ENCODE measurements around the gene GNAZ.

Gene GNAZ

DNA sequence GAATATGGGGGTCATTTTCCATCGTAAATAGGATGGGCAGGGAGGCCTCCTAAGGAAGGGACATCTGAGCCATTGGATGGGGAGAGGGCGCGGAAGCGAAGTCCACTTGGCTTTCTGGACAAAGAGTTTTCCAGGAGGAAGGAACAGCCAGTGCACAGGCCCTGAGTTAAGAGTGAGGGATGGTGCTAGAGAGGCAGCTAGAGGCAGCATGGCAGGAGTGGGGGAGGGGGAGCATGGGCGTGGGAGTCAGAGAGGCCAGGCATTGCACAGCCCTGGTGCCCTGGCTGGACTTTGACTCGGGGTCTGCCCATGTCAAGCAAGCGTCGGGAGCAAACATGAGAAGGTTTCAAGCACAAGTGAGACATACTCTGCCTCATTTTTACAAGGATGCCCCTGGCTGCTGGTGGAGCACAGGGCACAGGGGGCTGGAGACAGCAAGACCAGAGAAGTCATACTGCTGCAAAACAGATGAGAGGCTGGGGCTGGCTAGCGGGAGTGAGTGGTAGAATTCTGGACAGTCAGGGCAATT is 9.0 kb downstream of the GNAZ start:
- no peak for DNase-seq

- DNase-seq = no peak
Measured at GRCh38 chr22:23079814-23080521, 9.6 kb downstream of the GNAZ start.

DNA sequence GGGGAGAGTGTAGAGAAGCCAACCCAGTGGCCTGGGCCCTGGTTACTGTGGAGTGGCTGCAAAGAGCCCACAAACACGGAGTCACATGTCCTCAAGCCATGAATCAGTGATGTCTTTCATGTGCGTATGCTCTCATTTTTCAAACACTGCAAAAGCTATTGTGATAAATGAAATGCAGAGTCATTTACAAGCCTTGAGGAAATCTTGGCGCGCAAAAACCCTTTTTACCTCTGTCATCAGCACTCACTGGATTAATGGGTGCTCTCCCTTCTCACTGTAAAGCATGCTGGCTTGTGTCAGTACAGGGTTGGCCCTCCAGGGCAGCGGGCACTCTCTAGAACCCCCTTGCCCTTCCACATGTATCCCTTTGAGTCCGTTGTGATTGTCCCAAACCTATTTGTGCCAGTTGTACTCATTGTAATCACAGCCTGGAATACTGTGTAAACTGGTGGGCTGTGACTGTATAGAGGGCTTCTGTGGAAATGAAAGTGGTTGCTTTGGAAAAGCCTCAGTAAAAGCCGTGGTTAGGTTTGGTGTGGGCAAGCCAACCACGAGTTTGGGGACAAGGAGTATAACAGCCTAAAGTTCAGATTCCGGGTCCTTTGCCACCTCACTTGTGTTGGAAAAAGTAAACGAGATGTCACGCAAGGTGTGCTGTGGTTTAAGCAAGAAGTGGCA is 10.4 kb downstream of the GNAZ start:
- no peak for DNase-seq

GRCh38 chr22:23082534-23083314 is 12.4 kb downstream of the GNAZ start:
- no peak for DNase-seq

DNA sequence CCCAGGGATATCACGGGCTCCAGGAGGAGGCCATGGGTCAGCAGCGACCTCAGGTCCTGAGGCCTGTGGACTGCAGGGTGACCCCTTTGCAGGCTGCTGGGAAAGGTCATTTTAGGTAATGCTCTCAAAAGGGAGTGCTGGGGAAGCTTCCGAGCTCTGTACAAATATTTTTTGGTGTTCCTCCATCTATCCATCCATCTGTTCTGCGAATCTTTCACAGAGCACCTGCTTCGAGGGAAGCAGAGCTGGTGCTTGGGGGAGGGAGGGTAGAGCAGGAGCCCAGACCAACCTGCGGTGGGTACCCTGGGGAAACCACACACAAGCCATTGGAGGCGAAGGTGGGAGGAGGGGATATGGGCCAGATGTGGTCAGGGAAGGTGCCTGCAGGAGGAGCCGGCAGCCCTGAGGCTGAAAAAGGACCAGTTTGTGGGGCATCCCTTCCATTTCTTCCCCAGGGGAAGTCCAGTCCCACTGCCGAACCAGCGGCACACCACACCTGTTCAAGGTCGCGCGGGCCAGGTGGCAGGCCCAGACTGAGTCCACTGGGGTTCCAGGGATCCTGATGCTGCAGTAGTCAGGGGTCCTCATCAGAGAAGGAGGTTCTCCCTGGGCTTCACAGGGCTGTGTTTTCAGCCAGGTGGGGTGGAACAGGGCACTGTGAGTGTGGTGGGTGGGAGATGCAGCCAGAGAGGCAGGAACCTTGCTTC is 13.1 kb downstream of the GNAZ start:
- DNase-seq = no peak

DNA sequence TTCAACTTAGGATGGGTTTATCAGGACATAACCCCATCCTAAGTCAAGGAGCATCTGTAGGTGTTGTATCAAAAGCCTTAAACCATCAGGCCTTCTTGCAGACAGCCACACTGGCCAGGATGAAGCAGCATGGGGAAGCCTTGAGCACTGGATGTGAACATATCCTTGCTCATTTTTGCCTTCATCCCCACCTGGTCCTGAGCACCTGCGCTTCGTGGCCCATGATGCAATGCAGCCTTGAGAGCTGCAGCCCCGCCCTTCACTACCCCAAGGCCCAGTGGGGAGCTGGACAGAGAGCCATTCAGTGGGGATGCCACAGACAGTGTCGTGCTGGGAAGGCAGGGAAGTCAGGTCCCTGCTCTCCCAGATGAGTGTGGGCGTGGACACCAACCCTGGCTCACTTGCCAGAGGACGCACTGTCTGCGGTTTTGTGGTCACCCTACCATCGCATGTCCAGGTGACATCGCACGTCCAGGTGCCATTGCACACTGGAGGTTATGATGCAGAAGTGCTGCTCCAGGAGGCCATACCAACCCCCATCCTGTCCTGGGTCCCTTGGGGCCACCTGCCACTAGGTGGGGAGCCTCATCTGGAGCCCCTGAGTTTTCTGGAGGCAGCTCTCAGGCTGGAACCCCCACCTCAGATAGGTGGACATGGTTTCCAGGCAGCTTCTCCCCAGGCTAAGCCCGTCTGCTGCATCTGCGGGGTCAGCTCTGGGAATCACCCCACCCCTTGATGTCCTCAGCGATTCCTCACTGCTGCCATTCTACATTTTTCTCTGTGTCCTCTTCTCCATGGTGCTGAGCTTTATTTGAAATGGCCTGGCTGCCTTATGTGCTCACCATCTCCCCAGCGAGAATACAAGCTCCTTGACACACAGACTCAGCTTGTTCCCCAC is 14.4 kb downstream of the GNAZ start:
- no peak for DNase-seq

GRCh38 chr22:23085351-23085671 is 15.0 kb downstream of the GNAZ start:
- DNase-seq = no peak

GRCh38 chr22:23085785-23086184 is 15.5 kb downstream of the GNAZ start:
- DNase-seq = no peak

- no peak for DNase-seq
Measured at GRCh38 chr22:23086263-23086662, 15.9 kb downstream of the GNAZ start.

GRCh38 chr22:23086787-23087186 is 16.5 kb downstream of the GNAZ start:
- DNase-seq = no peak

DNA sequence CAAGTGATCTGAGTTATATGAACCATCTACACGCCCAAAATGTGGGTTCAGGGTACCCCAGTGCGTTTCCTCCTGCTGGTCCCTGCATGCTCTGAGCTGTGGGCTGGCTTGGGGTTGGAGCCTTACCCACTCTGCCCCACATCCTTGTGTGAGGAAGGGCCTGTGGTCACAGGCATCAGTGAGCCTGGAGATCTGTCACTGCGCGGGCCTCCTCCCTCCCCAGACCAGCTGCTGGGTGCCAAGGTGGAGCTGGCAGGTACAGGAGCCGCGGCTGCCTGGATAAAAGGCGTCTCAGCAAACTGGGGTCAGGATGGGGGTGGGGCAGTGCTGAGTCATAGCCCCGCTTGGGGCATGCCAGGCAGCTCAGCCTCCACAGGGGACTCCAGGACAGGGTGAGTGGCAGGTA is 17.9 kb downstream of the GNAZ start:
- no peak for DNase-seq

- no peak for DNase-seq
Measured at GRCh38 chr22:23089010-23089409, 18.7 kb downstream of the GNAZ start.

DNA sequence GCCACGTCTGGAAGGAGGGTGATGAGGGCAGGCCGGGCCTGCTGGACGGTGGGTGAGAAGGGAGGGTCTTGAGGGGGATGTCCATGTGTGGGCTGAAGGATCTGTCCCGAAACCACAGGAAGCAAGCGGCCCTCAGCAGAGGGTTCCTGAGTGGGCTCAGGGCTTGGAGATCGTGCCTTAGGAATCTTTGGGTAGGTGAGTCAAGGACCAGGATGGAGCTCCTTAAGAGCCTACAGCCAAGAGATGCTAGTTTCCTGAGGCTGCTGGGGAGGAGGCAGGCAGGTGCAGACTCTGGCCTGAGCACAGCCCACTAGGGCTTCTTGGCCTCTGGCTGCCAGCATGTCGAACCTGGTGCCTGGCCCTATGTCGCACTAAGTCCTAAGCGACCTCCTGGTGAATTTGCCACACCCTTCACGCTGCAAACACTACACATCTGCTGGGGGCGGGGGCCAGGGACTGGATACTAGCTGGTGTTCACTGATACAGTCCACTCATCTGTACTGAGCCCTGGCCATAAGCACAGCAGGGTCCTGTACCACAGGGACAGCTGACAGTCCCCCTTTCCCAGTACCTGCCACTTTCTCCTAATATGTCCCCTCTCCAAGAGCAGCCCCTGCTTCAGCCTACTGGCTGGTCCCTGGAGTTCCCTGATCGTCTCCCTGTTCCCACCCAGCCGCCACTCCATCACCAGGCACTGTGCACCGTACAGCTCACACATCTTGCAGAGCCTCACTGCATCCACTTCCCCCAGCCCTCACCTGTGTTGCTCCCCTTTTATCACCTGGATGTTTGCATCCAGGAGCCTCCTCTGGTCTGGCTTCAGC is 19.5 kb downstream of the GNAZ start:
- DNase-seq = no peak

DNA sequence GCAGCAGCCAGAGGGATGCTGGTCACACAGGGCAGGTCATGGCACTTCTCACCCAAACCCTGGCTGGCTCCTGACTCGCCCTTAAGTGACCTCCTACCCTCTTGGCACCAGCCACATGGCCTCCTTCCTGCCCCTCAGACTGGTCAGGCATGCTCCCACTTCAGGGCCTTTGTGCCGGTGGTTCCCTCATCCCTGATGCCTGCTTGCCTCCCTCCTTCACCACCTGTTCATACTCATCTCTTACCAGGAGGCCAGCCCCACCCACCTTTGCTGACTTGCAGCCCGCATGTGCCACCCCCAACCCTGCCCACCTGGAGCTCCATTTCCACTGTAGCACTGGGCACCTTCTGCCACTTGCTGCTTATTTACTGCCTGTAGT is 20.1 kb downstream of the GNAZ start:
- no peak for DNase-seq

DNA sequence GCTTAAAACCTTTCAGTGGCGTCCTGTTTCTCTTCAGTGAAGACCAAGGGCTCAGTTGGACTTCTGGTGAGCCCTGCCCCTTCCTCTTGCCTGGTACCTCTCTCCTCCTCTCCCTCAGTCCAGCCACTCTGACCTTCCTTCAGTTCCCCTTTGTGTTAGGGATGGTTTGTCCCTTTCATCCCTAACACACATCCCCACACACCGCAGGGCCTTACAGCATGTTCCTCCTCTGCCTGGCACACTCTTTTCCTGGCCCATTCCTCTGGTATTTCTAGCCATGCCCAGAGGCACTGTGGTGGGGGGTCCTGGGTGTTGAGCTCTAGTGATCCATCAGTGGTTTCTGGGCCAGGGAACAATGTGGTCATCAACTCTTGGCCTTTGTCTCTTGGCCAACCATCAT is 21.4 kb downstream of the GNAZ start:
- no peak for DNase-seq

- DNase-seq = no peak
Measured at GRCh38 chr22:23092217-23092955, 22.1 kb downstream of the GNAZ start.

DNA sequence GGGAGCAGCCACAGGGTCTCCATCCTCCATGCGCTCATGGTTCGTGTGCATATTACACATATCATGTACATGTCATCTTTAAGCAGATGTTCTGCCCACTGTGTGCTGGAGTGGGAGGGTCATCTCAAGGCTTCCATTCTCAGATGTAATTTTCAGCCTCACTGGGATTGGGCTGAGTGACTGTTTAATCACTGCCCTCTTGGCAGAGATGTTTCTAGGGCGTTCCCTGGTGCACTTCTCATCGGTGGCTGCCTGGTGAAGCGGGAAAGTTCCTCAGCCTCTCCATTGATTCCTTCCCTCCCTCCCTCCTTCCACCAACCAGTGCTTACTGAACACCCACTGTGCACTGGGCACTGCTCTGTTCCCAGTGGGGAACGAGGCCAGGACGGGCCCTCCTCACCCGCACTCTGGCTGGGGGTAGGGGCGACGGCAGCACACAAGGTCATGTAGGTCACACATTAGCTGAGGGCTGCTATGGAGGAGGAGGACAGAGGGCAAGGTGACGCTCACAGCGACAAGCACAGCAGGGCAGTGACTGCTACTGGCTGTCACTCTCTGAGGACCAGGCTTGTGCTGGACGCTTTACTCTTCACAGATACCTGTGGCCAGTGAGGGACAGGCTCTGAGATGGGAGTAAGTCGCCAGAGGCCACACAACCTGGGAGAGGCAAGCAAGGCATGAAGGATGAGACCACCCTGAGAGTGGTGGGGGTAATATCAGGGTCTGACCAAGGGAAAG is 22.9 kb downstream of the GNAZ start:
- DNase-seq = no peak

DNA sequence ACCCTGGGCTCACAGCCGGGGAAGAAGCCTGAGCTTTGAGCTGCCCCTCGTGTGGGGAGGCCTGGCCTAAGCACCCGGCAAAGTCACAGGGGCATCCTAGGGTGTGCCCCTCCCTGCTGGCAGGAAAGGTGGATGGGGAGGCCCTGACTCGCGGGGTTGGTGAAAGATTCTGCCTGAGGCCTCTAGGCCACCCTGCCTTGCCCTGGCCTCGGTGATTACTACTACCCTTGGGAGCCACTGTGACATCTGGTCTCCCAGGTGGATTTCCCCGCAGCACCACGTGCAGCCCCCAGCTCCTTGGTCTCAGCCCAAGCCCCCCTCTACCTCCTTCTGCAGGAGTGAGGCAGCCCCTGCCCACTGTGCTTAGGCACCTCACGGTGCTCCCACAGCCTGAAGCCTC is 23.9 kb downstream of the GNAZ start:
- DNase-seq = no peak

Measured in NCI-H526 (cell line).